Activated T-cell treated with anti-CD3 and anti-CD28 coated beads, Interleukin-2, amount 50 U/mL, for 1 hour (primary cell): ENCODE data around the gene CDH24.

Experiments used
- DNase-seq: peaks from one replicate; pipeline ENCODE4 v3.0.0-alpha.2; 2020

The CDH24 gene

GRCh38 chr14:23090254-23090636, 32.9 kb upstream of the CDH24 start:
- no peak for DNase-seq

DNA sequence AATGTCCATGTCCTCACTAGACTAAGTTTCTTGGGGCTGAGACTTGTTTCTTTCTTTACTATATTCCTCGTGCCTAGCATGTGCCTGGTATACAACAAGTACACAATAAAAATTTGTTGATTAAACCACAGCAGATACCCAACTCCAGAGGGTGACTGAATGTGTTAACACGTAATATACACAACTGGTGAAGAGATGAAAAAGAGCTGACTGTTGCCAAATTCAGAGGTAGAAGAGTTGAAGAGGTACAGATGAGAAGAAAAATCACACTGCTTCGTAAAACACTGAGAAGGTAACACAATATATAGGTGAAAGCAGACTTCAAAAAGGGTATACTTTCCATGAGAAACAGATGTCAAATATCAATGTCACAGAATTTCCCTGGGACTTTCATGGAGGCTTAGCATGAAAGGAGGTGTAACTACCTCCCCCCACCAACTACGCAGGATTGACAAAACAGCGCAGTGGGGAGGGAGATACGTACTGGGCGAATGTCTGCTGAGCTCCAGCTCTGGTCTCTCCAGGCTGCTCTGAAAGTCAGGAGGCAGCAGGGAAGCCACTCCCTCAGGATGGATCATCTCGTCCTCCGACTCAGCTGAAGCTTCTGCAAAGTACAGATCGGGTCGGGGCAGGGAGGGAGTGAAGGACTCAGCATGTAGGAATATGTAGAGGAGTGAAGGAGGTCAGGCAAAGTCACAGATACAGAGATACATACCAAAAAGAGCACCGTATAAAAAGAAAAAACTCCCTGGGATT, 32.4 kb upstream of the CDH24 start:
- DNase-seq: no peak

- no peak for DNase-seq
Observed at GRCh38 chr14:23086565-23086964, 29.2 kb upstream of the CDH24 start.

GRCh38 chr14:23085458-23085857, 28.1 kb upstream of the CDH24 start:
- DNase-seq: no peak

DNA sequence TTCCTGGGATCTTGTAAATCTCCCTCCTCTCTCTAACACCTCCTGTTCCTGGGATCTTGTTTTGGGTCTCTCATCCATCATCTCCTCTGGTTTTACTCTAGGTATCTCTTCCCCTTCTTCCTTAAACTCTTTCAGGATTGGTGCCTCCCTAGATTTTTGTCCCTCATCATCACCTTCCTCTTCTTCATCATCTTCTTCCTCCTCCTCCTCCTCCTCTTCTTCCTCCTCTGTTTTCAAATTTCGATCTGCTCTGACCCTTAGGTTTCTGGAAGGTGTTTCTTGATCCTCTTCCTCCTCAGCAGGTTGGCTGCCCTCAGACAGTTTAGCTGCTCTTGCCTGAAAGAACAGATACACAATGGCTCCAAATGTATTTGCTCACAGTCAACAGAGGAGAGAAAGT, 23.2 kb upstream of the CDH24 start:
- no peak for DNase-seq

DNA sequence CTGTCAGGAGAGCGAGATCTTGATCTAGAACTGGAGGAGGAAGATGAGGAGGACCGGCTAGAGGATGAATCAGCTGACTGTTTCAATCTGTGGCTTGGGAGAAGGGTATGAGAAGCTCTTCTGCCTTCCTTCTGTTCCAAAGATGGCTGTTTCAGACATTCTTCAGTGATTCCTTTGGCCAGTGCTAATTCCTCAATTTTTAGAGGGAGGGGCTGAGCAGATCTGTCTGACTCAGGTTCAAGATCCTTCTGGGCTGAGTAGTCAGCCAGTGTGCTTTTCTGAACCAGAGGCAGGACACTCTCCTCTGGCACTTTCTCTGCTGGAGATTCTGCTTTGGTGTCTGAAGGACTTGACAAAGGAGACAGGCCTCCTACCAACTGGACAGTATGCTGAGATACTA, 22.4 kb upstream of the CDH24 start:
- no peak for DNase-seq

- DNase-seq: no peak
Observed at GRCh38 chr14:23078692-23079116, 21.4 kb upstream of the CDH24 start.

- DNase-seq: no peak
Observed at GRCh38 chr14:23077962-23078361, 20.6 kb upstream of the CDH24 start.

DNA sequence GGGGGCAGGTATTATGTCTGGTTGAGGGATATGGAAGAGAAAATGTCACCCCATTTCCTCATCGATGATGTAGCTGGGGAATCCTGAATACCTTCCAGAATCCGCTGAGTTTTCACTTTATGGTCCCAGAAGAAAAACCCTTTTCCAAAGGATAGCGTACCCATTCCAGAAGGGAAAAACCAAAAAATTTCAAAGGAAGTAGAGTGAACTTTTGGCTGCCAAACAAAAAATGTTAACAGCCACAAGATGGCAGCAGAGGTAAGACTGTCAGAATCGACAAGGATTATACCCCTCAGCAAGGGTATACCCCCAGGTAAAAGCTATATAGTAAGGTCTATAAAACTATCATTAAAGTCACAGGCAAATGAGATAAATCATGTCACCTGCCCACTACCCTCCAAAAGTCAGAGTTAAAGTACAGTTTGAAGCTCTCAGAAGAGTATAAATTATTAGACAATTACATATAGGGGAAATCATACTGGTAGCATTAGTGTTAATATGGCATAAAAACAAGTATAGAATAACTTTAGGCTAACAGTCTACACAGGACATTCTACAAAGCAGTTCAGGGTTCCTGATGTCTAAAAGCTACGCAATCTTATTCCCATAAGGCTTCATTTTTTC, 19.6 kb upstream of the CDH24 start:
- DNase-seq: no peak

GRCh38 chr14:23074906-23075305, 17.6 kb upstream of the CDH24 start:
- no peak for DNase-seq

GRCh38 chr14:23071921-23072539, 14.7 kb upstream of the CDH24 start:
- no peak for DNase-seq

GRCh38 chr14:23071244-23071920, 14.1 kb upstream of the CDH24 start:
- DNase-seq: peak; percentile 76

GRCh38 chr14:23070262-23071129, 13.2 kb upstream of the CDH24 start:
- DNase-seq: no peak

GRCh38 chr14:23069413-23069806, 12.1 kb upstream of the CDH24 start:
- DNase-seq: no peak

- peak; percentile 66 for DNase-seq
Observed at GRCh38 chr14:23068789-23069412, 11.6 kb upstream of the CDH24 start.

DNA sequence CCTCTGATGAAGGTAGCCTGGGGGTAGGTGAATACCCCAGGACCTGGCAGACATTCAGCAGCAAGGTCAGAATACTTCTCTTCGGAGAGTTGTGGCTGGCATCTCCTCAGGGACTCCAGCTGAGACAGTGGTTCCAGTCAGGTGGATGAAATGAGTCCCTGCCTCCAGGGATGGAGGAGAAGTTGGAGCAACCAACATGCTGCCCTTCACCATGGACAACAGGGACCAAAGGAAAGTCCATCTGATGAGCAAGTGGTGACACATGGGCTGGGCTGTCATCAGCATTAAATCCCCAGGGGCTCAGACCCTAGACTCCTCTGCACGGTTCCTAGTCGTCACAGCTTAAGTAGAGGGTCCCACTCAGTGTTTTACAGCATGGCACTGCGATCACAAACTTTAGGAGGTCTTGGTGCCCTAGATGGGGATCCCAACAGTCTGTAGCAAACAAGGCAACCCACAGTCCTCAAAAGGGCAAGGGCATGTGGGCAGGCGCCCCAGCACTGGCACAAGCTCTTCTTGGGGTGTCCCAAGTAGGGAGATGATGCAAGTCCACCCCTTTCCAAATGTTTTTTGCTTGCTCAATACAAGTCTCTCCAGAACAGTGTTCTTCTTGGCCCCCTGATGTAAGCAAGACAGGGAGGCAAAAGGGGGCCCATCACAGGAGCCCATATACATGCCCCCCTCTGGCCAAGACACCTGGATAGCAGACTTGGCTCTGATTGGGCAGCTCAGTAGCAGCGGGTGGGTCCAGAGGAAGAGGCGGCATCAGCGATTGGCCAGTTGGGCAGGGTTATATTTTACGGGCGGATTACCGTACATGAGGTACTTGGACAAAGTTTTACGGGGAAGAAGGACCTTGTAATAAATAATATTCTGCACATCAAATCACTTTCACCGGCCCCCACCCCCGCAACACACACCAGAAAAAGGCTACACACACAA, 10.8 kb upstream of the CDH24 start:
- DNase-seq: no peak

- DNase-seq: no peak
Observed at GRCh38 chr14:23066855-23067744, 9.8 kb upstream of the CDH24 start.

GRCh38 chr14:23066368-23066767, 9.0 kb upstream of the CDH24 start:
- DNase-seq: no peak

GRCh38 chr14:23063601-23064000, 6.3 kb upstream of the CDH24 start:
- DNase-seq: no peak

DNA sequence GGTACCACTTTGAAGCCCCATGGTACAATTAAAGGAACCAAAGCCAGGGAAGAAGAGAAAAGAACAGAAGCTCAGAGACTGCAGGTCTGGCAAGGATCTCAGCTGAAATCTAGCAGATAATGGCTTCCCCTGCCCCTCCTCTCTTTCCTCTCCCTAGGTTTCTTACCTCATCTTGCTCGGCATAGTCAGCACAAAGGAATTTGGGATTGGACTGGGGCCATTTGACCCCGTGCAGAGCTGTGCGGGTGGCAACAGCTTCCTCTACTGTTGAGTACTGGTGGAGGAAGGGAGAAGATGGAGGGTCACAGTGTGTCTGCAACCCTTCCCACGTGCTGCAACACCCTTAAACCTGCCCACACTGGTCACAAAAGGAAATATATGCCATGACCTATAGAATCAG, 4.7 kb upstream of the CDH24 start:
- DNase-seq: no peak
